Suppressor macrophage treated with lipopolysaccharide for 4 hours (primary cell): Measurements from ENCODE around the gene GAS2L2.
A peak's percentile ranks its signal among the peaks of the same experiment; 100 is the strongest.

Source experiments
- DNase-seq: peaks from one replicate; pipeline ENCODE4 v3.0.0-alpha.2; 2020

The GAS2L2 gene

GRCh38 chr17:35752945-35753764 lies at the start of gene GAS2L2:
GAS2L2 (minus strand) TSS chr17:35753239; CDS start chr17:35752850, 389 bp downstream.
- DNase-seq, result no peak

- no peak for DNase-seq
These were observed 48.7 kb upstream of the GAS2L2 start for GRCh38 chr17:35801583-35802224.

GRCh38 chr17:35799942-35800341 lies 46.9 kb upstream of the GAS2L2 start:
- DNase-seq, result no peak

- no peak for DNase-seq
These were observed 44.9 kb upstream of the GAS2L2 start for GRCh38 chr17:35797918-35798317.

- no peak for DNase-seq
These were observed 44.3 kb upstream of the GAS2L2 start for GRCh38 chr17:35797370-35797769.

- DNase-seq, result no peak
These were observed 43.9 kb upstream of the GAS2L2 start for GRCh38 chr17:35796942-35797341.

- no peak for DNase-seq
These were observed 42.8 kb upstream of the GAS2L2 start for GRCh38 chr17:35795871-35796265.

GRCh38 chr17:35795007-35795870 lies 42.2 kb upstream of the GAS2L2 start, which contains the start of gene MMP28:
MMP28 (minus strand) TSS chr17:35795641; CDS start chr17:35795377, 264 bp downstream.
- DNase-seq, result peak; percentile 27

- no peak for DNase-seq
These were observed 40.2 kb upstream of the GAS2L2 start for GRCh38 chr17:35793257-35793656.

GRCh38 chr17:35791681-35792350 lies 38.8 kb upstream of the GAS2L2 start:
- DNase-seq, result no peak

GRCh38 chr17:35790841-35791240 lies 37.8 kb upstream of the GAS2L2 start:
- DNase-seq, result no peak

- no peak for DNase-seq
These were observed 35.7 kb upstream of the GAS2L2 start for GRCh38 chr17:35788477-35789368.

- DNase-seq, result no peak
These were observed 33.9 kb upstream of the GAS2L2 start for GRCh38 chr17:35786941-35787432.

GRCh38 chr17:35784895-35785294 lies 31.9 kb upstream of the GAS2L2 start:
- DNase-seq, result no peak

- DNase-seq, result no peak
These were observed 27.9 kb upstream of the GAS2L2 start for GRCh38 chr17:35780950-35781349.

- DNase-seq, result no peak
These were observed 25.7 kb upstream of the GAS2L2 start for GRCh38 chr17:35778641-35779196.

GRCh38 chr17:35775583-35775982 lies 22.5 kb upstream of the GAS2L2 start:
- DNase-seq, result no peak

GRCh38 chr17:35775039-35775438 lies 22.0 kb upstream of the GAS2L2 start:
- DNase-seq, result no peak

GRCh38 chr17:35774499-35774898 lies 21.5 kb upstream of the GAS2L2 start:
- no peak for DNase-seq

GRCh38 chr17:35773679-35774425 lies 20.8 kb upstream of the GAS2L2 start:
- no peak for DNase-seq
